IMR-90 (cell line): Measurements from ENCODE around the gene OR10H1.
"Not testable (repeated sequence)": the region's sequence is repeated elsewhere in the genome, so short reads cannot be mapped to it uniquely, and the experiment has no call there.

ENCODE experiments used
- BHLHE40 ChIP-seq: fragments of 150-350 bp; IDR thresholded peaks from 2 replicates; pipeline ENCODE4 v1.6.1; 2016; ENCODE audit warnings: mild to moderate bottlenecking, low read depth, low read length
- CEBPB ChIP-seq: IDR thresholded peaks from 2 replicates; pipeline ENCODE4 v1.6.1; 2012; ENCODE audit warnings: low read depth, low read length, improper control_type of control experiment
- CTCF ChIP-seq: conservative IDR thresholded peaks from 2 replicates; pipeline ENCODE4 v1.5.1; 2012; ENCODE audit warnings: mild to moderate bottlenecking, low read depth, low read length, improper control_type of control experiment
- ELK1 ChIP-seq: fragments of 150-350 bp; IDR thresholded peaks from 2 replicates; pipeline ENCODE4 v1.6.1; 2016; ENCODE audit warnings: low read depth, mild to moderate bottlenecking, low read length, moderate library complexity, borderline replicate concordance
- FOS ChIP-seq: fragments of 150-350 bp; IDR thresholded peaks from 2 replicates; pipeline ENCODE4 v1.6.1; 2016; ENCODE audit warnings: low read depth, low read length
- MAZ ChIP-seq: IDR thresholded peaks from 2 replicates; pipeline ENCODE4 v1.6.1; 2012; ENCODE audit warnings: low read depth, mild to moderate bottlenecking, low read length, improper control_type of control experiment, moderate library complexity, borderline replicate concordance
- POLR2A ChIP-seq: IDR thresholded peaks from 2 replicates; pipeline ENCODE4 v1.6.1; 2012; ENCODE audit warnings: mild to moderate bottlenecking, low read depth, low read length
- RAD21 ChIP-seq: IDR thresholded peaks from 2 replicates; pipeline ENCODE4 v1.6.1; 2012; ENCODE audit warnings: low read length, improper control_type of control experiment
- RFX5 ChIP-seq: IDR thresholded peaks from 2 replicates; pipeline ENCODE4 v1.8.0; 2012; ENCODE audit warnings: low read depth, mild to moderate bottlenecking, low read length, moderate library complexity
- USF2 ChIP-seq: fragments of 150-350 bp; IDR thresholded peaks from 2 replicates; pipeline ENCODE4 v1.6.1; 2017; ENCODE audit warnings: mild to moderate bottlenecking, antibody characterized with exemption, low read length, low read depth

- TF ChIP-seq CTCF, BHLHE40, USF2, POLR2A, CEBPB, ELK1, FOS, MAZ, RAD21, RFX5: not testable (repeated sequence)
Measured at GRCh38 chr19:15843894-15844222, 28.4 kb upstream of the OR10H1 start.
